ENCODE data around the gene BPIFA3. TPM values are rescaled to one million over a fixed set of nuclear protein-coding genes. Genes with fewer than 3 reads are reported as not detected.

BPIFA3 gene
- total RNA-seq, 1 experiment from 2014 or later = not detected

DNA sequence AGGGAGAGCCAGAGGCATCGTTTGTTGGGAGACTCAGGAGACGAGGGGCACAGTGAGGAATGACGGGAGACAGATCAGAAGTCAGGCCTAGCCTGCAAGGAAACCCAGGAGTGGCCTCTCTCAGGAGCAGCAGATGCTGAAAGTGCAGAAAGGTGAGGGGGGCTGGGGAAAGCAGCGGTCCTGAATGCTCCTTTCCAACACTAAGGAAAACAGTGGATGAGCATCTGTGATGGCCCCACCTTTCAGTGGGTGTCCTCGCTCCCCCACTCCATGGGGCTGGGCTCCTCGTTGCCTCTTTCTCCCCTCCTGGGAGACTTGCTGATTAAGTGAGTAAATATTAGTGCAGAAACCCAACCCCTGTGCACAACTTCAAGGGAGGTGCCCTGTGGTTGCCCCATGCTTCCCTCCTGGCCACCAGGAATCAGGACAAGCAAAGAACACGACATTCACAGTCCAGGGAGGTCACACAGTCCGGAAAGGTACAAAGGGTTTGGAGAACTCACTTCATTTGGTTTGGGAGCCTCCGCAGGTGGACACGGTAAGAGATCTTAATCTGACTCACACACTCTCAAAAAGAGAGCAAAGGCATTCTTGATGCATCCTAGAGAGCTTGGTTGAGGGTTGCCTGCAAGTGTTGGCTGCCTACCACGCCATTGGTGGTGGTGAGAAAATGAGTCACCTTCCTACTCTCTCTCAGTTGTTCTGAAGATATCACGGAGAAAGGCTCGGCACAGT, 56.1 kb downstream of the BPIFA3 start:
- ChIA-PET RAD21 (ENCODE audit: low non-redundant PET in 1 of 2, low total read pairs in 2 of 2, uncharacterized antibody in 2 of 2, unreplicated experiment in 2 of 2) (no interaction called here), POLR2A (no interaction called here), CTCF (no interaction called here)
- Histone ChIP-seq H3K9me2 (ENCODE audit: insufficient read depth) (no peaks in the 10 kb centered on the region), H3K27ac (ENCODE audit: low read depth, low read length) (no peak overlapping the region), H3K79me2 (ENCODE audit: insufficient read depth, low read length) (no peaks in the 10 kb centered on the region), H4K20me1 (ENCODE audit: insufficient read depth) (no peaks in the 10 kb centered on the region), H3K4me2 (ENCODE audit: low read length) (no peak overlapping the region), H3K9me3 (ENCODE audit: control insufficient read depth in 1 of 2, insufficient read depth in 1 of 2, low read depth in 1 of 2, low read length in 2 of 2) (no peaks in the 10 kb centered on the region), H3K36me3 (ENCODE audit: control insufficient read depth in 1 of 2, insufficient read depth in 2 of 2, low read length in 2 of 2) (no peaks in the 10 kb centered on the region), H3K9ac (ENCODE audit: low read length) (no peak overlapping the region), H3K4me1 (ENCODE audit: control insufficient read depth in 1 of 2, insufficient read depth in 2 of 2, low read length in 2 of 2) (no peaks in the 10 kb centered on the region), H3K27me3 (ENCODE audit: insufficient read depth, low read length) (peaks cover 19% of the 10 kb centered on the region; the same call in 1 of the 2 replicates), H3K4me3 (replicated peaks in 1 of 2; ENCODE audit: low read depth in 1 of 2, low read length in 2 of 2) (no peak overlapping the region), H2AFZ (ENCODE audit: low read depth, low read length, poor library complexity, severe bottlenecking) (no peak overlapping the region)
- ATAC-seq = no peak
- intact Hi-C loops (cut with micrococcal nuclease) = no loop called here
- no TSS peak for BruUV-seq (replicated peaks)
- DNase-seq (ENCODE audit: low read depth, low spot score) = no peak
- no peak for TF ChIP-seq CEBPB (IDR thresholded peaks at IDR 0.05; ENCODE audit: low read depth)
- no peak for TF ChIP-seq EZH2 (IDR thresholded peaks at IDR 0.05)
- TF ChIP-seq JUND (IDR thresholded peaks at IDR 0.05) = no peak
- no peak for TF ChIP-seq EZH2phosphoT487 (IDR thresholded peaks at IDR 0.05; ENCODE audit: borderline replicate concordance)
- TF ChIP-seq CBX3 (IDR thresholded peaks at IDR 0.05; ENCODE audit: low read depth) = no peak

DNA sequence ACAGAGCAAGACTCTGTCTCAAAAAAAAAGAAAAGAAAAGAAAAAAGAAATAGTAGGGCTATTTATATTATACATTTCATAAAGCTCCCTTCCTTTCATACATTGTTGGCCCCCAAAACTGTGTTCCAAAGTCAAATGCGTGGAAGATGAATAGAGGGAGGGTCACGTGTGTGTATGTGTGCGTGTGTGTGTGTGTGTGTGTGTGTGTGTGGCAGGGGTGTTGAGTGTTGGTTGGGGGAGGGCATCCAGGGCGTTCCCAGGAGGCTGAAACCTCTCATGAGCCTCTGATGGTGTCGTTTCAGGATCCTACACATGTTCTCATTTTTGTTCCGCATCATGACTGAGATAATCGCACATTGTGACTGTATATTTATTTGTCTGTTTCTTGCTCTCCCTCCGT, 58.1 kb downstream of the BPIFA3 start:
- ATAC-seq (no peak), DNase-seq (ENCODE audit: low read depth, low spot score) (no peak)
- CTCF ChIA-PET = no interaction called here
- Histone ChIP-seq H3K9me3 (ENCODE audit: control insufficient read depth in 1 of 2, insufficient read depth in 1 of 2, low read depth in 1 of 2, low read length in 2 of 2) (no peaks in the 10 kb centered on the region), H3K4me3 (replicated peaks in 1 of 2; ENCODE audit: low read depth in 1 of 2, low read length in 2 of 2) (no peak overlapping the region), H4K20me1 (ENCODE audit: insufficient read depth) (no peaks in the 10 kb centered on the region), H3K4me2 (ENCODE audit: low read length) (no peak overlapping the region), H3K9me2 (ENCODE audit: insufficient read depth) (no peaks in the 10 kb centered on the region), H3K27ac (ENCODE audit: low read depth, low read length) (no peak overlapping the region), H3K9ac (ENCODE audit: low read length) (no peak overlapping the region), H3K36me3 (ENCODE audit: control insufficient read depth in 1 of 2, insufficient read depth in 2 of 2, low read length in 2 of 2) (no peaks in the 10 kb centered on the region), H2AFZ (ENCODE audit: low read depth, low read length, poor library complexity, severe bottlenecking) (no peak overlapping the region), H3K79me2 (ENCODE audit: insufficient read depth, low read length) (no peaks in the 10 kb centered on the region), H3K27me3 (ENCODE audit: insufficient read depth, low read length) (peaks cover 19% of the 10 kb centered on the region; the same call in 1 of the 2 replicates), H3K4me1 (ENCODE audit: control insufficient read depth in 1 of 2, insufficient read depth in 2 of 2, low read length in 2 of 2) (no peaks in the 10 kb centered on the region)
- BruUV-seq (replicated peaks) = no TSS peak
- intact Hi-C loops (cut with micrococcal nuclease) = no loop called here
- POLR2A ChIA-PET = no interaction called here
- TF ChIP-seq ELF1 (IDR thresholded peaks at IDR 0.05; ENCODE audit: borderline replicate concordance, low read depth) = no peak
- no peak for TF ChIP-seq SIN3A (IDR thresholded peaks at IDR 0.05; ENCODE audit: low read depth)
- TF ChIP-seq YY1 (IDR thresholded peaks at IDR 0.05; ENCODE audit: extremely low read depth, insufficient replicate concordance, low read depth, low read length) = no peak
- no peak for TF ChIP-seq ZFX (IDR thresholded peaks at IDR 0.05)
- no peak for TF ChIP-seq EZH2 (IDR thresholded peaks at IDR 0.05)
- TF ChIP-seq FOSL1 (IDR thresholded peaks at IDR 0.05; ENCODE audit: low read depth) = no peak
- TF ChIP-seq POLR2AphosphoS5 (IDR thresholded peaks at IDR 0.05; ENCODE audit: low read depth, low read length) = no peak
- TF ChIP-seq, protein P1, sequence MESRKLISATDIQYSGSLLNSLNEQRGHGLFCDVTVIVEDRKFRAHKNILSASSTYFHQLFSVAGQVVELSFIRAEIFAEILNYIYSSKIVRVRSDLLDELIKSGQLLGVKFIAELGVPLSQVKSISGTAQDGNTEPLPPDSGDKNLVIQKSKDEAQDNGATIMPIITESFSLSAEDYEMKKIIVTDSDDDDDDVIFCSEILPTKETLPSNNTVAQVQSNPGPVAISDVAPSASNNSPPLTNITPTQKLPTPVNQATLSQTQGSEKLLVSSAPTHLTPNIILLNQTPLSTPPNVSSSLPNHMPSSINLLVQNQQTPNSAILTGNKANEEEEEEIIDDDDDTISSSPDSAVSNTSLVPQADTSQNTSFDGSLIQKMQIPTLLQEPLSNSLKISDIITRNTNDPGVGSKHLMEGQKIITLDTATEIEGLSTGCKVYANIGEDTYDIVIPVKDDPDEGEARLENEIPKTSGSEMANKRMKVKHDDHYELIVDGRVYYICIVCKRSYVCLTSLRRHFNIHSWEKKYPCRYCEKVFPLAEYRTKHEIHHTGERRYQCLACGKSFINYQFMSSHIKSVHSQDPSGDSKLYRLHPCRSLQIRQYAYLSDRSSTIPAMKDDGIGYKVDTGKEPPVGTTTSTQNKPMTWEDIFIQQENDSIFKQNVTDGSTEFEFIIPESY (IDR thresholded peaks at IDR 0.05; ENCODE audit: extremely low read depth, insufficient replicate concordance, low read length) = no peak
- TF ChIP-seq, protein P2, sequence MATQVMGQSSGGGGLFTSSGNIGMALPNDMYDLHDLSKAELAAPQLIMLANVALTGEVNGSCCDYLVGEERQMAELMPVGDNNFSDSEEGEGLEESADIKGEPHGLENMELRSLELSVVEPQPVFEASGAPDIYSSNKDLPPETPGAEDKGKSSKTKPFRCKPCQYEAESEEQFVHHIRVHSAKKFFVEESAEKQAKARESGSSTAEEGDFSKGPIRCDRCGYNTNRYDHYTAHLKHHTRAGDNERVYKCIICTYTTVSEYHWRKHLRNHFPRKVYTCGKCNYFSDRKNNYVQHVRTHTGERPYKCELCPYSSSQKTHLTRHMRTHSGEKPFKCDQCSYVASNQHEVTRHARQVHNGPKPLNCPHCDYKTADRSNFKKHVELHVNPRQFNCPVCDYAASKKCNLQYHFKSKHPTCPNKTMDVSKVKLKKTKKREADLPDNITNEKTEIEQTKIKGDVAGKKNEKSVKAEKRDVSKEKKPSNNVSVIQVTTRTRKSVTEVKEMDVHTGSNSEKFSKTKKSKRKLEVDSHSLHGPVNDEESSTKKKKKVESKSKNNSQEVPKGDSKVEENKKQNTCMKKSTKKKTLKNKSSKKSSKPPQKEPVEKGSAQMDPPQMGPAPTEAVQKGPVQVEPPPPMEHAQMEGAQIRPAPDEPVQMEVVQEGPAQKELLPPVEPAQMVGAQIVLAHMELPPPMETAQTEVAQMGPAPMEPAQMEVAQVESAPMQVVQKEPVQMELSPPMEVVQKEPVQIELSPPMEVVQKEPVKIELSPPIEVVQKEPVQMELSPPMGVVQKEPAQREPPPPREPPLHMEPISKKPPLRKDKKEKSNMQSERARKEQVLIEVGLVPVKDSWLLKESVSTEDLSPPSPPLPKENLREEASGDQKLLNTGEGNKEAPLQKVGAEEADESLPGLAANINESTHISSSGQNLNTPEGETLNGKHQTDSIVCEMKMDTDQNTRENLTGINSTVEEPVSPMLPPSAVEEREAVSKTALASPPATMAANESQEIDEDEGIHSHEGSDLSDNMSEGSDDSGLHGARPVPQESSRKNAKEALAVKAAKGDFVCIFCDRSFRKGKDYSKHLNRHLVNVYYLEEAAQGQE (IDR thresholded peaks at IDR 0.05; ENCODE audit: low read depth) = no peak
- RAD21 ChIA-PET (ENCODE audit: low non-redundant PET in 1 of 2, low total read pairs in 2 of 2, uncharacterized antibody in 2 of 2, unreplicated experiment in 2 of 2) = no interaction called here

Data from HCT116 (cell line).